Activated naive CD8-positive, alpha-beta T cell treated with anti-CD3 and anti-CD28 coated beads, Interleukin-2, amount 50 U/mL, for 16 hours (primary cell): ENCODE data around the gene ATP5PD.
"Not testable (repeated sequence)": the region's sequence is repeated elsewhere in the genome, so short reads cannot be mapped to it uniquely, and the experiment has no call there.

Experiments
- DNase-seq: peaks from one replicate; pipeline ENCODE4 v3.0.0-alpha.2; 2020; ENCODE audit warnings: low read depth, low spot score

The ATP5PD gene

GRCh38 chr17:75024686-75025397 lies 21.9 kb downstream of the ATP5PD start:
- DNase-seq, result no peak

- no peak for DNase-seq
Observed at GRCh38 chr17:75020331-75021110, 26.2 kb downstream of the ATP5PD start.

- no peak for DNase-seq
Observed at GRCh38 chr17:75019710-75020109, 27.1 kb downstream of the ATP5PD start.

- no peak for DNase-seq
Observed at GRCh38 chr17:75019146-75019545, 27.6 kb downstream of the ATP5PD start.

- DNase-seq, result no peak
Observed at GRCh38 chr17:75013092-75013559, 33.6 kb downstream of the ATP5PD start.

GRCh38 chr17:75012346-75013091 lies 34.2 kb downstream of the ATP5PD start, which contains the start of gene MRPL58:
MRPL58 (plus strand) TSS chr17:75012670; CDS start chr17:75012687, 17 bp downstream.
- peak; percentile 66 for DNase-seq

- DNase-seq, result no peak
Observed at GRCh38 chr17:75012096-75012345, 34.7 kb downstream of the ATP5PD start.

GRCh38 chr17:75011401-75012095 lies 35.2 kb downstream of the ATP5PD start:
- no peak for DNase-seq

- no peak for DNase-seq
Observed at GRCh38 chr17:75010683-75011400, 35.9 kb downstream of the ATP5PD start.

- no peak for DNase-seq
Observed at GRCh38 chr17:75009139-75009724, 37.5 kb downstream of the ATP5PD start.

- DNase-seq, result no peak
Observed at GRCh38 chr17:75008373-75008772, 38.4 kb downstream of the ATP5PD start.

- DNase-seq, result no peak
Observed at GRCh38 chr17:75006653-75007052, 40.1 kb downstream of the ATP5PD start.

GRCh38 chr17:75006084-75006483 lies 40.7 kb downstream of the ATP5PD start:
- DNase-seq, result not testable (repeated sequence)

GRCh38 chr17:75005291-75005690 lies 41.5 kb downstream of the ATP5PD start:
- no peak for DNase-seq

- no peak for DNase-seq
Observed at GRCh38 chr17:75004371-75004770, 42.4 kb downstream of the ATP5PD start.

GRCh38 chr17:75003957-75004355 lies 42.8 kb downstream of the ATP5PD start:
- no peak for DNase-seq

- no peak for DNase-seq
Observed at GRCh38 chr17:75003070-75003956, 43.5 kb downstream of the ATP5PD start.

- DNase-seq, result no peak
Observed at GRCh38 chr17:75001915-75002843, 44.6 kb downstream of the ATP5PD start.

GRCh38 chr17:74999523-74999922 lies 47.2 kb downstream of the ATP5PD start:
- no peak for DNase-seq
